ENCODE data around the gene DGKK.
"Not testable (repeated sequence)": the region's sequence is repeated elsewhere in the genome, so short reads cannot be mapped to it uniquely, and the experiment has no call there.

The DGKK gene

DNA sequence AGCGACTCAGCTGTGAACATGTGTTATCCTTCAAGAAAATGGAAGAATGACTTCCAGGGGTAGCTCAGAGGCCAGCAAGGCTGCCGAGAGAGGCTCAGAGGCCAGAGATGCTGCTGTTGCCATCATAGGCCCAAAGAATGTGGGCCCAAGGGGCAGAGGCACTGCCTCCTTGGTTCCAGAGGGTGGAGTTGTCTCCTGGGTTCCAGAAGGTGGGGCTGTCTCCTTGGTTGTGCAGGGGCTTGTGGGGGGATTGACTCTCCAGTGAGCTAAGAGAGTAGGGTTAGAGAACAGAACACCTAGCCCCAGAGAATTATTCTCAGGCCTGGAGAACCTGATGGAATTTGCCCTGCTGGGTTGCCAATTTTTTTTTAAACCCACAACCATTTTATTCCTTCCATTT, 62.6 kb downstream of the DGKK start:
- DNase-seq, result no peak

DNA sequence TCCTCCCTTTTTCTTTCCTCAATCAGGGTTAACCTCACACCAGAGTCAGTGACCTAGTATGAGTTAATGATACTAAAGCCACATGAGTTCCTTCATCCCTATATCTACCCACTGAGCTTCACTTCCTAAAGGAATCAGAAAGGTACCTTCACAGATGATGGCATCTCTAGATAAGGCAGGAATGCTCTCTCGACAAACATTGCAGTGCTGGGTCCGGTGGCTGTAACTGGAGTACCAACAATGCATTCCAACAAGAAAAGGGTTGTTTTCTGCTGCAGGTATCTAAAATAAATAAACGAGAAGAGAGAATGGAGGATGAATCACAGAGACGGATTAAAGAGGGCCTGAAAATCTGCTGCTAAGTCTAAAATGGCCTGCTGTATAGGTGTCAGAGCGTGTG, 66.7 kb downstream of the DGKK start:
- no peak for DNase-seq

DNA sequence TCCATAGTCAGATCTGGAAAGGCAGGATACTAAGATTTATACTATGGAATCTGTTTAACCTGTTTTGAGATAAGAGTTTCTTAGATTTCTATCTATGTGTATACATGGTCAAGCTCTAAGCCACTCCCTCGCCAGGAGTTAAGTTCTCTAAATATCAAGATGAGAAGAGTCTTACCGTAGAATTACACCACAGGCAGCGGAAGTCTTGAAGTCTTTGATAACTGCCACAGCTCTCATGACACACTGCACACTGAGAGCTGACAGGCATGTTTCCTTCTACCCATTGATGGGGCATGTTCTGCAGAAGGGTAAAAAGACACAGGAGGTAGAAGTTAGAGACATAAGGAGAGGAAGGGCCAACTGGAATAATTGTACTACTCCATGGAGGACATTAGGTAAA, 67.7 kb downstream of the DGKK start:
- no peak for DNase-seq

DNA sequence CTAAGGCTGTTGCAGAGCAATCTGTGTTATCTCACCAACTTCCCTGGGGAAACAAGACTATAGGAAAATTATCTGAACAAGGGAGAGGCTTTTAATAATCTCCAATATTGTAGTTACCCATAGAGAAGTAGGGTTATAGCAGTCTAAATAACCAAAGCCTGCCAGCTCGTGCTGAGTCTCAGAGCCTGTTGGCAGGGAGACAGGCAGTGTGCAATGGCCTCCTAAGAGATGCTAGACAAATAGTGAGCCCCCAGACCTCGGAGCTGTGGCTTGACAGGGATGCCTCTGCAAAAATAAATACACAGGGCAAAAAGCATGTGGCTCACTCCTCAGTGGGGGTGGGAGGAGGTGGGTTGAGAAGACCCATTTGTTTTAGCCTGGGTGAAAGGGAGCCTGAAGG, 76.7 kb downstream of the DGKK start:
- DNase-seq, result no peak

DNA sequence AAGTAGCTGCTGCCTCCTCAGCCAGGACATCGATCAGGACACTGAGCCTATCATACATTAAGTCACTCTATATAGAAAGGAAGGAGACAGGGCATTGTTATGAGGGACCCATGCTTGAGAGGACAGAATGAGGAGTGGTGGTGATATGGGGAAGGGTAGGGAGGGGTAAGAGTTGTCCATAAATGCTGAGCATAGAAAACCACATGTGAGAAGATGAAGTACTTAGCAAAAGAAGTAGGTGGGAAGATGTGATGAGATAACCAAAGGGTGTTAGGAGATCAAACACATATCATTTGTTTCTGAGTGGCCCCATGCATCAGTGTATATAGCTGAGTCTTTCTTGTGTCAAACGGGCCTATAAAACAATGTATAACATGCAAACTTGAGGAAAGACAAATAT, 84.1 kb downstream of the DGKK start:
- no peak for DNase-seq

GRCh38 chrX:50381729-50382415, 88.8 kb downstream of the DGKK start:
- DNase-seq, result no peak

GRCh38 chrX:50375481-50376267, 95.0 kb downstream of the DGKK start:
- DNase-seq, result no peak

- DNase-seq, result no peak
Measured at GRCh38 chrX:50372966-50373365, 97.7 kb downstream of the DGKK start.

DNA sequence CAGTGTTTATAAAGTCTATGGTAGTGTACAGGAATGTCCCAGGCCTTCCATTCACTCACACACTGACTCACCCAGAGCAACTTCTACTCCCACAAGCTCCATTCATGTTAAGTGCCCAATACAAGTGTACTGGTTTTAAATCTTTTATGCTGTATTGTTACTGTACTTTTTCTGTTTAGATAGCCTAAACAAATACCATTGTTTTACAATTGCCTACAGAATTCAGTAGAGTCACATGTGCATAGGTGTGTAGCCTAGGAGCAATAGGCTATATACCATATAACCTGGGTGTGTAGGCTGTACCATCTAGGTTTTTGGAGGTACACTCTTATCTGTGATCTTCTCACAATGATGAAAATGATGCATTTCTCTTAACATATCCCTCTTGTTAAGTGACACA, 126.7 kb downstream of the DGKK start:
- no peak for DNase-seq

DNA sequence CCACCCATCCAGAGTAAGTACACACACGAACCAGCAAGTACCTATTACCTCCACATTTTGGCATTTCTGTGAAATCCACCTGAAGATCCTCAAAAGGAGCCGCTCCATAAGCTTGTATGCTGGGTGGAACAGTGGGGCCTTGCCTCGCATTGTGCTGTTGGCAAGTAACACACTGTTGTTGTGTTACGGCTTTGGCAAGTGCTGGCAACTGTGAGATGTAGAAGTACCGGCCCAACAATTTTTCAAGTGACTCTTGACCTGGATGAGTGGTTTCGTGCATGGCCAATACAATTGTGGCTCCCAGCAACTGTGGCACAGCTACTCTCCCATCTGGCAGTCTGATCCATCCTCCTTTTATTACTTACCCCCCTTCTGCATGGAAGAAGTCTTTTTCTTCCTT, 137.3 kb downstream of the DGKK start:
- DNase-seq, result no peak

GRCh38 chrX:50332668-50333067, 138.0 kb downstream of the DGKK start:
- DNase-seq, result not testable (repeated sequence)

- DNase-seq, result no peak
Measured at GRCh38 chrX:50327235-50327634, 143.4 kb downstream of the DGKK start.

Measured in CD4-positive, alpha-beta T cell treated with Interferon alpha-2 for 1 hour (primary cell).